Panc1 (cell line): ENCODE measurements around the gene SCAMP3.

ENCODE experiments used
- CTCF ChIP-seq: fragments of 450-650 bp; IDR thresholded peaks from 2 replicates; pipeline ENCODE4 v1.5.1; 2017; ENCODE audit warnings: mild to moderate bottlenecking
- REST ChIP-seq, 2 experiments: IDR thresholded peaks; 2 replicates each; pipeline ENCODE4 v1.6.1; 2011 to 2012; ENCODE audit warnings: low read depth in 2 of 2, control low read depth in 1 of 2, low read length in 1 of 2, mild to moderate bottlenecking in 1 of 2, moderate library complexity in 1 of 2; ENCODE audit not compliant: insufficient read depth in 1 of 2
- SIN3A ChIP-seq: IDR thresholded peaks from 2 replicates; pipeline ENCODE4 v1.6.1; 2012; ENCODE audit warnings: low read depth, mild to moderate bottlenecking, low read length, moderate library complexity, borderline replicate concordance; ENCODE audit not compliant: insufficient read depth

GRCh38 chr1:155267373-155267772, 5.2 kb upstream of the SCAMP3 start:
- TF ChIP-seq SIN3A (no peak), REST (IDR thresholded peaks at IDR 0.05; ENCODE audit: insufficient read depth in 1 of 2, low read depth in 2 of 2, low read length in 1 of 2) (no peak), CTCF (no peak)
